NOMO-1 treated with dmso at 0.1 percent for 144 hours (cell line): ENCODE measurements around the gene ANKRD12.

Experiments
- DNase-seq: peaks from one replicate; lab custom pipeline; 2025; ENCODE audit not compliant: unreplicated experiment; lab: John Stamatoyannopoulos, UW

ANKRD12 gene

GRCh38 chr18:9334973-9335696 is 198.6 kb downstream of the ANKRD12 start:
- no peak for DNase-seq
